ENCODE measurements around the gene HCN2.

HCN2 gene

DNA sequence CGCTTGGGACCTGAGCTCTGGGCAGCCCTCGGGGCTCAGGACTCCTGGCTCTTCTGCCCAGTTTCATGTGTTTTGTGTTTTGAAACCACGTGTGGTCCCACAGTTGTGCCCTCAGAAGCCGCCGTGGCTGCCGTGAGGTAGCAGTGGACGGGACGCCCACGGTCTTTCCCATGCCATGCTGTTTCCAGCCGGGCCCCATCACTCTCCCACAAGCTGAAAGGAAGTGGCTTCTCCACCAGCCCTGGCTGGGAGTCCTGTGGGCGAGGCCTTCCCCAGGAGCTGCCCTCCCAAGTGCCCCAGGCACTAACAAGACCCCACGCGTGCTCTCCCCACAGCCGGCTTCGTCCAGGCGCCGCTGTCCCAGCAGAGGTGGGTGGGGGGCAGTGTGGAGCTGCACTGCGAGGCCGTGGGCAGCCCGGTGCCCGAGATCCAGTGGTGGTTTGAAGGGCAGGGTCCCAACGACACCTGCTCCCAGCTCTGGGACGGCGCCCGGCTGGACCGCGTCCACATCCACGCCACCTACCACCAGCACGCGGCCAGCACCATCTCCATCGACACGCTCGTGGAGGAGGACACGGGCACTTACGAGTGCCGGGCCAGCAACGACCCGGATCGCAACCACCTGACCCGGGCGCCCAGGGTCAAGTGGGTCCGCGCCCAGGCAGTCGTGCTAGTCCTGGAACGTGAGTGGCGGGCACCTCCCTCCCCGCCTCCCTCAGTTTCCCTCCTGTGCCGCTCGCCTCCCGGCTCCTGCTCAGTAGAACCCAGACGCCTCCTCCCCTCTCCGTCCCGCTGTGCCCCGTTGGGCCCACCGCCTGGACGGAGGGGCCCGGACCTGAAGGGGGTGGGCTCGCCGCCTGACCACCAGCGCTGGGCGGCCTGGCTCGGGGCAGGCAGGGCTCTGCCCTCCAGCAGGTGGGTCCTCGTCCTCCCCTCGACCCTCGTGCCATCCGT lies 12.0 kb upstream of the HCN2 start:
- TF ChIP-seq, protein P1, sequence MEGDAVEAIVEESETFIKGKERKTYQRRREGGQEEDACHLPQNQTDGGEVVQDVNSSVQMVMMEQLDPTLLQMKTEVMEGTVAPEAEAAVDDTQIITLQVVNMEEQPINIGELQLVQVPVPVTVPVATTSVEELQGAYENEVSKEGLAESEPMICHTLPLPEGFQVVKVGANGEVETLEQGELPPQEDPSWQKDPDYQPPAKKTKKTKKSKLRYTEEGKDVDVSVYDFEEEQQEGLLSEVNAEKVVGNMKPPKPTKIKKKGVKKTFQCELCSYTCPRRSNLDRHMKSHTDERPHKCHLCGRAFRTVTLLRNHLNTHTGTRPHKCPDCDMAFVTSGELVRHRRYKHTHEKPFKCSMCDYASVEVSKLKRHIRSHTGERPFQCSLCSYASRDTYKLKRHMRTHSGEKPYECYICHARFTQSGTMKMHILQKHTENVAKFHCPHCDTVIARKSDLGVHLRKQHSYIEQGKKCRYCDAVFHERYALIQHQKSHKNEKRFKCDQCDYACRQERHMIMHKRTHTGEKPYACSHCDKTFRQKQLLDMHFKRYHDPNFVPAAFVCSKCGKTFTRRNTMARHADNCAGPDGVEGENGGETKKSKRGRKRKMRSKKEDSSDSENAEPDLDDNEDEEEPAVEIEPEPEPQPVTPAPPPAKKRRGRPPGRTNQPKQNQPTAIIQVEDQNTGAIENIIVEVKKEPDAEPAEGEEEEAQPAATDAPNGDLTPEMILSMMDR (conservative IDR thresholded peaks at IDR 0.05): no peak
- H3K27ac ChIP-seq: no peak overlapping the region

DNA sequence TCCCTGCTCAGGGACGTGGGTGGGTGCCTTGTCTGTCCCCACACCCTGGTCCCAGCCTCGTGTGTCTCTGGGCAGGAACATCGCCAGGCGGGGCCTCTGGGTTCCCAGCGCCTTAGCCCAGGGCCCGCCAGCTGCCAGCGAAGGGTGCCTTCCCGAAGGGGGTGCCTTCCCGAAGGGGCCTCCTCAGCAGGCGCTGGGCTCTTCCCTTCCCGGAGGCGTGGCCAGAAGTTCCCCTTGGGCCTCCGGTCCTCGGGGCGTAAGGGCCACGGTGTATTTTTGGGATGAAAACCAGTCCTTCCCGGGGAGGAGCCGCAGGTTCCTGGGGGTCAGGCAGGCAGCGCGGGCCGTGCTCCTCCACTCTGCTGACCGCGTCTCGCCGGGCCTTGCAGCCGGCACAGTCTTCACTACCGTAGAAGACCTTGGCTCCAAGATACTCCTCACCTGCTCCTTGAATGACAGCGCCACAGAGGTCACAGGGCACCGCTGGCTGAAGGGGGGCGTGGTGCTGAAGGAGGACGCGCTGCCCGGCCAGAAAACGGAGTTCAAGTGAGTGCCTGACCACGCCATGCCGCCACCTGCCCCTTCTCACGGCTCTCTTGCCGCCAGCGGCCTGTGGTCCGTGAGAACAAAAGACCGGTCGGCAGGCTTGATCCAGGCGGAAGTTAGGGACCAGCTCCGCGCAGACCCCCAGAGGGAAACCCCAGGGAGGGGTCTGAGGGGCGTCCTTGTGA lies 10.4 kb upstream of the HCN2 start:
- no peak overlapping the region for H3K27ac ChIP-seq
- TF ChIP-seq, protein P1 (conservative IDR thresholded peaks at IDR 0.05): no peak

DNA sequence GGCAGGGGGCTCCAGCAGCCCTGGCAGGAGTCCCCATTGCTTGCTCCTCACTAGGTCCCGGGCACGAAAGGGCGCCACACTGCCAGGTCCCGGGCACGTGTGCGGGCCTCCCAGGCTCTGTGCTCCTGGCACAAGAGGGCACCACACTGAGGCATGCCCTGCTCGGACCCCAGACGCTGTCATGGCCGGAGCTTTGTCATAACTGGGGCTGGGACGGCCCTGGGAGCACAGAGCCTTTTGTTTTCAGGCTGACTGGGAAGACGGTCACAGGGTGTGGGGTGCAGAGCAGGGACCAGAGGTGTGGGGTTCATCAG lies 9.9 kb upstream of the HCN2 start:
- H3K27ac ChIP-seq: no peak overlapping the region
- TF ChIP-seq, protein P1 (conservative IDR thresholded peaks at IDR 0.05): no peak

DNA sequence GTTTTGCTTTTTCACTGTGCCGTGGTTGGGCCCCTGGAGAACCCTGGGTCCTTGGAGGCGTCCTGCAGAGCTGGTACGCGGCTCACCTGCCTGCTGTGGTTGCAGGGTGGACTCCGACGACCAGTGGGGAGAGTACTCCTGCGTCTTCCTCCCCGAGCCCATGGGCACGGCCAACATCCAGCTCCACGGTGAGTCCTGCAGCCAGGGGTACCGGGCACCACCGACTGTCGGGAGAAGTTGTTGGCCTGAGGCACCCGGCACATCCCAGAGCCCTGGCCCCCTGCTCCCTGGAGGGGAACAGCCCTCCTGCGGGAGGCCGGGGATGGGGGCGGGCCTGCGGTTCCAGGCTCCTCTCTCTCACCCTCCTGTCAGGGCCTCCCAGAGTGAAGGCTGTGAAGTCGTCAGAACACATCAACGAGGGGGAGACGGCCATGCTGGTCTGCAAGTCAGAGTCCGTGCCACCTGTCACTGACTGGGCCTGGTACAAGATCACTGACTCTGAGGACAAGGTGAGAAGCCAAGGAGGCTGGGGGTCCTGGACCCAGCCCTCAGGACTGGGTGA lies 9.3 kb upstream of the HCN2 start:
- no peak overlapping the region for H3K27ac ChIP-seq
- TF ChIP-seq, protein P1 (conservative IDR thresholded peaks at IDR 0.05): no peak

DNA sequence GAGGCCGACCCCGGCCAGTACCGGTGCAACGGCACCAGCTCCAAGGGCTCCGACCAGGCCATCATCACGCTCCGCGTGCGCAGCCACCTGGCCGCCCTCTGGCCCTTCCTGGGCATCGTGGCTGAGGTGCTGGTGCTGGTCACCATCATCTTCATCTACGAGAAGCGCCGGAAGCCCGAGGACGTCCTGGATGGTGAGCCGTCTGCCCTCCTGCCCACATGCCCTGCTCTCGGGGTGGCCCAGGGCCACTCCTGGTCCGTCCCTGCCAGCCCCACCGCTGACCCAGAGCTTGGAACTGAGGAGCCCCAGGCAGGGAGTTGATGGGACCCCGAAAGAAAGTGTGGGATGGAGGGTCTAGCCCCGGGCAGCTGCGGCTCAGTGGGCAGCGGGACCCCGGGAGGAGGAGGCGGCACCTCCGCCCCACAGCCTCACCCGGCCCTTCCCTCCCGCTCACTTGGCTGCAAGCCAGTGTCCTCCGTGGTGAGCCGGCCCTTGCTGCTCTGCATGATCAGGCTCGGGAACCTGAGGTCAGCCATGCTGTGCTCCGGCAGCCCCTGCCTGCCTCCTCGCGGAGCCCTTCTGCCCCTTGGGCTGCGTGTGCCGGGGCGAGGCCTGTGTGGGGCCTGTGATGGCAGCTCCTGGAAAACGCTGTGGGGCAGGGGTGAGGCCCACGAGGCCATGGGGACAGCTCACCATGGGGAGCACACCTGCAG lies 8.1 kb upstream of the HCN2 start:
- H3K27ac ChIP-seq: no peak overlapping the region
- TF ChIP-seq, protein P1 (conservative IDR thresholded peaks at IDR 0.05): no peak

DNA sequence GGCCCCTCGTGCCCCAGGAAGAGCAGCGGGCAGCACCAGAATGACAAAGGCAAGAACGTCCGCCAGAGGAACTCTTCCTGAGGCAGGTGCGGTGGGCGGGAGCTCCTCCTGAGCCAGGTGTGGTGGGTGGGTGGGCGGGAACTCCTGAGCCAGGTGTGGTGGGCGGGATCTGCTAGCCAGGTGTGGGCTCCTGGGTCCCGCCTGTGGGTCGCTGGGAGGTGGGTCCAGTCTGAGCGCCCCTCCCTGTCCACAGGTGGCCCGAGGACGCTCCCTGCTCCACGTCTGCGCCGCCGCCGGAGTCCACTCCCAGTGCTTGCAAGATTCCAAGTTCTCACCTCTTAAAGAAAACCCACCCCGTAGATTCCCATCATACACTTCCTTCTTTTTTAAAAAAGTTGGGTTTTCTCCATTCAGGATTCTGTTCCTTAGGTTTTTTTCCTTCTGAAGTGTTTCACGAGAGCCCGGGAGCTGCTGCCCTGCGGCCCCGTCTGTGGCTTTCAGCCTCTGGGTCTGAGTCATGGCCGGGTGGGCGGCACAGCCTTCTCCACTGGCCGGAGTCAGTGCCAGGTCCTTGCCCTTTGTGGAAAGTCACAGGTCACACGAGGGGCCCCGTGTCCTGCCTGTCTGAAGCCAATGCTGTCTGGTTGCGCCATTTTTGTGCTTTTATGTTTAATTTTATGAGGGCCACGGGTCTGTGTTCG lies 7.0 kb upstream of the HCN2 start:
- TF ChIP-seq, protein P1 (conservative IDR thresholded peaks at IDR 0.05): no peak
- no peak overlapping the region for H3K27ac ChIP-seq
